A673 (cell line): ENCODE results near the gene ASXL1. TPM values are rescaled to one million over a fixed set of nuclear protein-coding genes. Genes with fewer than 3 reads are reported as not detected.

Experiments used
- BruUV-seq: library from RNA; stranded (reverse); fragments of 400-500 nt; replicated peaks from 2 replicates; lab custom pipeline; 2021; lab: Mats Ljungman, UMichigan
- CTCF ChIA-PET: fragments of 300-600 bp; sonication (Branson Sonifier 250); formaldehyde crosslinking; loops from one replicate; lab custom pipeline; 2022; ENCODE audit warnings: antibody characterized with exemption; lab: Charles Lee
- POLR2A ChIA-PET: fragments of 300-600 bp; sonication (Branson Sonifier 250); formaldehyde crosslinking; loops from one replicate; lab custom pipeline; 2022; ENCODE audit warnings: antibody characterized with exemption; ENCODE audit not compliant: low non-redundant PET; lab: Charles Lee
- DNase-seq: peaks from one replicate; pipeline ENCODE4 v3.0.0-alpha.2; 2015; ENCODE audit warnings: low spot score
- H3K27ac ChIP-seq: fragments of 200-600 bp; sonication (generic); 2 replicates; pipeline ENCODE4 v1.5.1; 2016; ENCODE audit warnings: mixed run types, low read depth, mild to moderate bottlenecking, mixed read lengths, antibody characterized with exemption, low read length; ENCODE audit not compliant: poor library complexity, severe bottlenecking
- H3K27me3 ChIP-seq: fragments of 200-600 bp; sonication (generic); replicated peaks from 2 replicates; pipeline ENCODE4 v1.6.1; 2017; ENCODE audit warnings: mixed run types, low read depth, mild to moderate bottlenecking, mixed read lengths, antibody characterized with exemption, low read length; ENCODE audit not compliant: insufficient read depth, poor library complexity
- H3K36me3 ChIP-seq: fragments of 200-600 bp; sonication (generic); 2 replicates; pipeline ENCODE4 v1.6.1; 2016; ENCODE audit warnings: mixed run types, mild to moderate bottlenecking, mixed read lengths, antibody characterized with exemption, low read length; ENCODE audit not compliant: insufficient read depth, poor library complexity, severe bottlenecking
- H3K4me1 ChIP-seq: fragments of 200-600 bp; sonication (generic); 2 replicates; pipeline ENCODE4 v1.6.1; 2017; ENCODE audit warnings: mixed run types, mild to moderate bottlenecking, mixed read lengths, antibody characterized with exemption, low read length; ENCODE audit not compliant: insufficient read depth, poor library complexity, severe bottlenecking
- H3K4me3 ChIP-seq: fragments of 200-600 bp; sonication (generic); 2 replicates; pipeline ENCODE4 v1.5.1; 2016; ENCODE audit warnings: low read depth, mixed run types, mild to moderate bottlenecking, mixed read lengths, low read length; ENCODE audit not compliant: poor library complexity, severe bottlenecking
- H3K9me3 ChIP-seq: fragments of 200-600 bp; sonication (generic); 2 replicates; pipeline ENCODE4 v1.6.1; 2016; ENCODE audit warnings: mixed run types, low read depth, mild to moderate bottlenecking, mixed read lengths, antibody characterized with exemption, low read length; ENCODE audit not compliant: poor library complexity, severe bottlenecking
- EZH2 ChIP-seq: fragments of 200-600 bp; sonication (generic); IDR thresholded peaks from 2 replicates; pipeline ENCODE4 v1.6.1; 2017; ENCODE audit warnings: borderline replicate concordance, low read depth, mild to moderate bottlenecking, mixed read lengths, antibody characterized with exemption, low read length; ENCODE audit not compliant: poor library complexity, severe bottlenecking
- intact Hi-C: fragments of 100-400 bp; cut with micrococcal nuclease; formaldehyde crosslinking; loops from one replicate; pipeline ENCODE4 v1.10.0; 2022; ENCODE audit not compliant: unreplicated experiment
- total RNA-seq: library from RNA; stranded (reverse); gene quantifications from 2 replicates; pipeline ENCODE4 v1.2.3, GENCODE V29; 2021
- TF ChIP-seq, protein P1 (sequence below): fragments of 300-800, 200-600 bp; sonication (generic); conservative IDR thresholded peaks from 2 replicates; pipeline ENCODE4 v1.5.1; 2017; ENCODE audit warnings: low read depth, mild to moderate bottlenecking, antibody characterized with exemption, low read length, moderate library complexity, mixed read lengths

The ASXL1 gene
- total RNA-seq, 1 experiment from 2014 or later: 101 TPM

GRCh38 chr20:32350421-32350820 is 7.7 kb upstream of the ASXL1 start:
- intact Hi-C loops: no loop called here
- H3K27ac ChIP-seq: no peak overlapping the region
- no peak for DNase-seq
- H3K27me3 ChIP-seq: no peaks in the 10 kb centered on the region
- H3K9me3 ChIP-seq: no peaks in the 10 kb centered on the region
- ChIA-PET POLR2A (interaction anchor here (0.6 to 0.7 kb wide), 2 partner anchors 56 to 500 kb away, joined by 8 to 9 read pairs; no protein-coding TSS in a partner anchor), CTCF (no interaction called here)
- H3K36me3 ChIP-seq: no peaks in the 10 kb centered on the region
- H3K4me1 ChIP-seq: peaks cover 9% of the 10 kb centered on the region
- H3K4me3 ChIP-seq: no peak overlapping the region
- no TSS peak for BruUV-seq
- TF ChIP-seq EZH2: no peak
- TF ChIP-seq, protein P1, sequence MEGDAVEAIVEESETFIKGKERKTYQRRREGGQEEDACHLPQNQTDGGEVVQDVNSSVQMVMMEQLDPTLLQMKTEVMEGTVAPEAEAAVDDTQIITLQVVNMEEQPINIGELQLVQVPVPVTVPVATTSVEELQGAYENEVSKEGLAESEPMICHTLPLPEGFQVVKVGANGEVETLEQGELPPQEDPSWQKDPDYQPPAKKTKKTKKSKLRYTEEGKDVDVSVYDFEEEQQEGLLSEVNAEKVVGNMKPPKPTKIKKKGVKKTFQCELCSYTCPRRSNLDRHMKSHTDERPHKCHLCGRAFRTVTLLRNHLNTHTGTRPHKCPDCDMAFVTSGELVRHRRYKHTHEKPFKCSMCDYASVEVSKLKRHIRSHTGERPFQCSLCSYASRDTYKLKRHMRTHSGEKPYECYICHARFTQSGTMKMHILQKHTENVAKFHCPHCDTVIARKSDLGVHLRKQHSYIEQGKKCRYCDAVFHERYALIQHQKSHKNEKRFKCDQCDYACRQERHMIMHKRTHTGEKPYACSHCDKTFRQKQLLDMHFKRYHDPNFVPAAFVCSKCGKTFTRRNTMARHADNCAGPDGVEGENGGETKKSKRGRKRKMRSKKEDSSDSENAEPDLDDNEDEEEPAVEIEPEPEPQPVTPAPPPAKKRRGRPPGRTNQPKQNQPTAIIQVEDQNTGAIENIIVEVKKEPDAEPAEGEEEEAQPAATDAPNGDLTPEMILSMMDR: no peak

GRCh38 chr20:32352121-32352720 is 5.9 kb upstream of the ASXL1 start:
- Histone ChIP-seq H3K36me3 (no peaks in the 10 kb centered on the region), H3K9me3 (no peaks in the 10 kb centered on the region), H3K27me3 (no peaks in the 10 kb centered on the region), H3K4me3 (no peak overlapping the region), H3K4me1 (peaks cover 16% of the 10 kb centered on the region), H3K27ac (no peak overlapping the region)
- no TSS peak for BruUV-seq
- DNase-seq: no peak
- intact Hi-C loops: no loop called here
- TF ChIP-seq, protein P1: no peak
- TF ChIP-seq EZH2: no peak
- ChIA-PET POLR2A (no interaction called here), CTCF (no interaction called here)

GRCh38 chr20:32353848-32354496 is 4.2 kb upstream of the ASXL1 start:
- DNase-seq: no peak
- BruUV-seq: no TSS peak
- ChIA-PET POLR2A (no interaction called here), CTCF (no interaction called here)
- H3K4me1 ChIP-seq: peaks cover 19% of the 10 kb centered on the region
- H3K4me3 ChIP-seq: no peak overlapping the region
- TF ChIP-seq EZH2: no peak
- TF ChIP-seq, protein P1: no peak
- no peak overlapping the region for H3K27ac ChIP-seq
- intact Hi-C loops: no loop called here
- H3K36me3 ChIP-seq: no peaks in the 10 kb centered on the region
- no peaks in the 10 kb centered on the region for H3K27me3 ChIP-seq
- H3K9me3 ChIP-seq: no peaks in the 10 kb centered on the region
